NCI-H187 treated with DMSO at 0.1 percent for 48 hours (cell line): Measurements from ENCODE around the gene TLR6.
"Not testable (repeated sequence)": the region's sequence is repeated elsewhere in the genome, so short reads cannot be mapped to it uniquely, and the experiment has no call there.

Experiments used
- DNase-seq: peaks from one replicate; lab custom pipeline; 2025; lab: John Stamatoyannopoulos, UW

Gene TLR6

GRCh38 chr4:38785041-38785790, 71.4 kb downstream of the TLR6 start:
- DNase-seq = no peak

- no peak for DNase-seq
Observed at GRCh38 chr4:38784141-38784540, 72.5 kb downstream of the TLR6 start.

GRCh38 chr4:38783109-38783460, 73.5 kb downstream of the TLR6 start:
- DNase-seq = no peak

GRCh38 chr4:38782452-38783108, 74.0 kb downstream of the TLR6 start, which contains the start of gene TLR10:
Gene TLR10, minus strand, starts transcription at chr4:38782990. Its CDS starts 7,400 bp downstream, at chr4:38775590.
- no peak for DNase-seq

GRCh38 chr4:38781854-38782261, 74.8 kb downstream of the TLR6 start:
- no peak for DNase-seq

- DNase-seq = no peak
Observed at GRCh38 chr4:38780833-38781484, 75.7 kb downstream of the TLR6 start.

- DNase-seq = no peak
Observed at GRCh38 chr4:38779790-38780189, 76.8 kb downstream of the TLR6 start.

GRCh38 chr4:38777925-38778324, 78.7 kb downstream of the TLR6 start:
- DNase-seq = not testable (repeated sequence)

- no peak for DNase-seq
Observed at GRCh38 chr4:38775326-38775725, 81.3 kb downstream of the TLR6 start.

- DNase-seq = no peak
Observed at GRCh38 chr4:38774181-38774955, 82.2 kb downstream of the TLR6 start.
